MCF 10A (cell line): ENCODE results near the gene PLA2G5. TPM values are rescaled to one million over a fixed set of nuclear protein-coding genes. Genes with fewer than 3 reads are reported as not detected.
"Not testable (repeated sequence)": the region's sequence is repeated elsewhere in the genome, so short reads cannot be mapped to it uniquely, and the experiment has no call there.

Experiments used
- Bru-seq: library from RNA; stranded (reverse); fragments of 400-500 nt; gene quantifications from one replicate; lab custom pipeline; 2021; lab: Mats Ljungman, UMichigan
- BruChase-seq, 2 experiments: library from RNA; stranded (reverse); fragments of 400-500 nt; gene quantifications; one replicate each; lab custom pipeline; 2021; lab: Mats Ljungman, UMichigan
- BruUV-seq: library from RNA; stranded (reverse); fragments of 400-500 nt; replicated peaks from 2 replicates; lab custom pipeline; 2021; lab: Mats Ljungman, UMichigan
- CTCF ChIA-PET: fragments of 300-600 bp; sonication (Branson Sonifier 250); formaldehyde crosslinking; extraction: SDS; loops from one replicate; lab custom pipeline; 2021; ENCODE audit warnings: antibody characterized with exemption, inconsistent platforms; lab: Yijun Ruan, JAX
- POLR2A ChIA-PET: fragments of 300-600, 350-650 bp; sonication (Branson Sonifier 250); formaldehyde crosslinking; extraction: SDS; loops from one replicate; lab custom pipeline; 2020; ENCODE audit warnings: antibody characterized with exemption, inconsistent platforms; lab: Yijun Ruan, JAX
- DNase-seq: peaks from one replicate; pipeline ENCODE4 v3.0.0-alpha.2; 2018; ENCODE audit not compliant: unreplicated experiment
- H3K27ac Mint-ChIP-seq: one replicate; pipeline ENCODE4 v1.8.0; 2022; ENCODE audit warnings: mild to moderate bottlenecking, low read depth, mixed read lengths; ENCODE audit not compliant: unreplicated experiment
- H3K27me3 Mint-ChIP-seq: one replicate; pipeline ENCODE4 v1.8.0; 2022; ENCODE audit warnings: mixed read lengths; ENCODE audit not compliant: insufficient read depth, unreplicated experiment
- H3K36me3 Mint-ChIP-seq: one replicate; pipeline ENCODE4 v1.8.0; 2022; ENCODE audit warnings: mild to moderate bottlenecking, moderate library complexity, mixed read lengths; ENCODE audit not compliant: insufficient read depth, unreplicated experiment
- H3K4me1 Mint-ChIP-seq: one replicate; pipeline ENCODE4 v1.8.0; 2022; ENCODE audit warnings: mixed read lengths; ENCODE audit not compliant: insufficient read depth, unreplicated experiment
- H3K4me3 Mint-ChIP-seq: one replicate; pipeline ENCODE4 v1.8.0; 2022; ENCODE audit warnings: mild to moderate bottlenecking, moderate library complexity, mixed read lengths; ENCODE audit not compliant: unreplicated experiment
- H3K9me3 Mint-ChIP-seq: one replicate; pipeline ENCODE4 v1.8.0; 2022; ENCODE audit warnings: mixed read lengths; ENCODE audit not compliant: unreplicated experiment
- CTCF ChIP-seq: fragments of 200-600 bp; IDR thresholded peaks from one replicate; pipeline ENCODE4 v1.8.0; 2022; ENCODE audit warnings: antibody characterized with exemption, mild to moderate bottlenecking; ENCODE audit not compliant: unreplicated experiment
- intact Hi-C: fragments of 100-400 bp; cut with micrococcal nuclease; formaldehyde crosslinking; loops from 2 replicates; pipeline ENCODE4 v1.14.1; 2022
- long read RNA-seq: library from polyadenylated mRNA; stranded (forward); transcript quantifications from one replicate; pipeline ENCODE4 v2.0.0, GENCODE V29; 2022
- total RNA-seq: library from RNA; stranded (reverse); gene quantifications from 2 replicates; pipeline ENCODE4 v1.2.3, GENCODE V29; 2022

Gene PLA2G5
- total RNA-seq, result not detected in 2 replicates
- not detected for Bru-seq, nascent RNA
- BruChase-seq, experiment 1, labeled RNA remaining after a 6-hour chase, result not detected
- BruChase-seq, experiment 2, labeled RNA remaining after a 2-hour chase, result not detected
- long read RNA-seq, result 0 reads

GRCh38 chr1:20069874-20070273, at the start of gene PLA2G5:
Gene PLA2G5, plus strand, starts transcription at chr1:20070194. Its CDS starts 14,637 bp downstream, at chr1:20084831.
- intact Hi-C loops, result no loop called here
- ChIA-PET CTCF (no interaction called here), POLR2A (no interaction called here)
- no peak for DNase-seq
- Mint-ChIP-seq H3K9me3 (no peaks in the 10 kb centered on the region), H3K27me3 (no peaks in the 10 kb centered on the region), H3K4me1 (no peaks in the 10 kb centered on the region), H3K36me3 (no peaks in the 10 kb centered on the region), H3K27ac (no peak within 1 kb of the TSS), H3K4me3 (no peak within 1 kb of the TSS)
- no peak for TF ChIP-seq CTCF
- BruUV-seq, result no TSS peak

GRCh38 chr1:20028125-20028524, 41.9 kb upstream of the PLA2G5 start:
- CTCF ChIA-PET, result no interaction called here
- Mint-ChIP-seq H3K4me1 (peaks cover 3% of the 10 kb centered on the region), H3K27ac (no peak overlapping the region), H3K4me3 (no peak overlapping the region), H3K9me3 (no peaks in the 10 kb centered on the region), H3K27me3 (peaks cover 34% of the 10 kb centered on the region), H3K36me3 (no peaks in the 10 kb centered on the region)
- POLR2A ChIA-PET, result no interaction called here
- intact Hi-C loops, result no loop called here
- no TSS peak for BruUV-seq
- TF ChIP-seq CTCF, result no peak
- no peak for DNase-seq

GRCh38 chr1:20028726-20029125, 41.3 kb upstream of the PLA2G5 start:
- DNase-seq, result no peak
- Mint-ChIP-seq H3K4me3 (no peak overlapping the region), H3K9me3 (no peaks in the 10 kb centered on the region), H3K27ac (no peak overlapping the region), H3K4me1 (peaks cover 9% of the 10 kb centered on the region), H3K36me3 (no peaks in the 10 kb centered on the region), H3K27me3 (peaks cover 28% of the 10 kb centered on the region)
- ChIA-PET POLR2A (no interaction called here), CTCF (interaction anchor here (0.5 to 0.6 kb wide), 2 partner anchors 54 to 546 kb away, joined by 3 read pairs; no protein-coding TSS in a partner anchor)
- no peak for TF ChIP-seq CTCF
- BruUV-seq, result no TSS peak
- intact Hi-C loops, result no loop called here

DNA sequence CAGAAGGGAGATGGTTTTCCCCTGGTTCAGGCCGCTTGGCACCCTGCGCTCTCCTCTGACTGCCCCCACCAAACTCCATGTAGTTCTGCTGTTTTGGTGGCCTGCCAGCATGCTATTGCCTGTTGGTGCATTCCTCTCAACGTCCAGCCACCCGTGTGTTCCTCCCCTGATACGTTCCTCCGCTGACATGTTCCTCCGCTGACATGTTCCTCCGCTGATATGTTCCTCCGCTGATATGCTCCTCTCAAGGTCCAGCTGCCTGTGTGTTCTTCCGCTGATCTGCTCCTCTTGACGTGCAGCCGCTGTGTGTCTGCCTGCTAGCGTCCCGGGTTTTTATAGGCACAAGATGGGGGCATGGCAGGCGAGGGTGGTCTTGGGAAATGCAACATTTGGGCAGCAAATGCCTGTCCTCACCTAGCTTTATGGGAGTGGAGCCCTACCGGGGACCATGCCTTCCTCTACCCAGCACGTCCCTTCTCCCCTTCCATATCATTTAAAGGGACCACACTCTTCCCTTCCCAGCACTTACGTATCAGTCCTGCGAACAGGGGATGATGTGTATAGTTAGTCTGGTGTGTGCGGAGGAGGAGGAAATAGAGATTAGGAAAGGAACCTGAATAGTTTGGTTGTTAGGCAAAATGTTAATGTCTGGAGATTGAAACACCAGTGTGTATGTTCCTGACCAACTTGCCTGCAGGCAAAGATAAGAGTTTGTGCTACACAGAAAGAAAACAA, 40.6 kb upstream of the PLA2G5 start:
- no peak overlapping the region for H3K27ac Mint-ChIP-seq
- no TSS peak for BruUV-seq
- TF ChIP-seq CTCF, result no peak
- no peak for DNase-seq
- H3K9me3 Mint-ChIP-seq, result no peaks in the 10 kb centered on the region
- H3K4me3 Mint-ChIP-seq, result no peak overlapping the region
- H3K27me3 Mint-ChIP-seq, result peaks cover 22% of the 10 kb centered on the region
- ChIA-PET POLR2A (no interaction called here), CTCF (interaction anchor here (0.5 to 0.6 kb wide), 2 partner anchors 54 to 546 kb away, joined by 3 read pairs; no protein-coding TSS in a partner anchor)
- H3K4me1 Mint-ChIP-seq, result peaks cover 9% of the 10 kb centered on the region
- no peaks in the 10 kb centered on the region for H3K36me3 Mint-ChIP-seq
- intact Hi-C loops, result no loop called here

DNA sequence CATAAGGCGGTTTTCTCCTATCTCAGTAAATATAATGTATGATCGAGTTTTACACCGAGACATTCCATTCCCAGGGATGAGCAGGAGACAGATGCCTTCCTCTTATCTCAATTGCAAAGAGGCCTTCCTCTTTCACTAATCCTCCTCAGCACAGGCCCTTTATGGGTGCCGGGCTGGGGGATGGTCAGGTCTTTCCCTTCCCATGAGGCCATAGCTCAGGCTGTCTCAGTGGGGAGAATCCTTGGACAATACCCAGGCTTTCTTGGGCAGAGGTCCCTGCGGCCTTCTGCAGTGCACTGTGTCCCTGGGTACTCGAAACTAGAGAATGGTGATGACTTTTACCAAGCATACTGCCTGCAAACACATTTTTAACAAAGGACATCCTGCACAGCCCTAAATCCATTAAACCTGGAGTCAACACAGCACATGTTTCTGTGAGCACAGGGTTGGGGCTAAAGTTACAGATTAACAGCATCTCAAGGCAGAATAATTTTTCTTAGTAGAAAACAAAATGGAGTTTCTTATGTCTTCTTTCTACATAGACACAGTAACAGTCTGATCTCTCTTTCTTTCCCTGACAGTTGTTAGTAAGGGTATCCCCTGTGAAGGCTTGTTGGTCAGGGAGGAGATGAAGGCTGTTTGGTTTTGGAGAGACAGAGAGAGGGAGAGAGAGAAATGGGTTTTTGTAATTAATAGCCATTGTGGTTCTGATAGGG, 39.4 kb upstream of the PLA2G5 start:
- H3K4me3 Mint-ChIP-seq, DNase-seq, H3K36me3 Mint-ChIP-seq, POLR2A ChIA-PET, H3K27ac Mint-ChIP-seq, BruUV-seq, H3K9me3 Mint-ChIP-seq, CTCF ChIA-PET, H3K4me1 Mint-ChIP-seq, intact Hi-C loops: not testable (repeated sequence)
- H3K27me3 Mint-ChIP-seq, result peaks cover 19% of the 10 kb centered on the region
